Endothelial cell of umbilical vein (primary cell): ENCODE measurements around the gene ANXA9. TPM values are rescaled to one million over a fixed set of nuclear protein-coding genes. Genes with fewer than 3 reads are reported as not detected.

ENCODE experiments used
- BruUV-seq: library from RNA; stranded (reverse); fragments of 400-500 nt; replicated peaks from 2 replicates; lab custom pipeline; 2021; lab: Mats Ljungman, UMichigan
- CTCF ChIA-PET: fragments of 300-600, 350-600 bp; sonication (Branson Sonifier 250); formaldehyde crosslinking; loops from one replicate; lab custom pipeline; 2021; ENCODE audit warnings: antibody characterized with exemption, inconsistent platforms; lab: Charles Lee
- POLR2A ChIA-PET: fragments of 300-600, 350-600 bp; sonication (Branson Sonifier 250); formaldehyde crosslinking; loops from one replicate; lab custom pipeline; 2021; ENCODE audit warnings: antibody characterized with exemption, inconsistent platforms; lab: Charles Lee
- DNase-seq: peaks from one replicate; pipeline ENCODE4 v3.0.0-alpha.2; 2011; ENCODE audit warnings: low read depth, low spot score
- FAIRE-seq: peaks from 2 replicates; lab custom pipeline; 2011; peaks lifted over from hg19 to GRCh38; lab: Jason Lieb, UNC
- H2AFZ ChIP-seq: 2 replicates; pipeline ENCODE4 v1.6.0; 2012; ENCODE audit warnings: low read depth, low read length, control low read depth, inconsistent platforms
- H3K27ac ChIP-seq: 2 replicates; pipeline ENCODE4 v1.5.1; 2011; ENCODE audit warnings: low read depth, mild to moderate bottlenecking, control low read depth, low read length, moderate library complexity; ENCODE audit not compliant: insufficient read depth
- H3K27me3 ChIP-seq, 2 experiments: 2 replicates each; pipeline versions ENCODE4 v1.6.0 to v1.6.1; 2011; ENCODE audit warnings: low read length in 2 of 2, mixed read lengths in 1 of 2; ENCODE audit not compliant: control insufficient read depth in 2 of 2, insufficient read depth in 2 of 2
- H3K36me3 ChIP-seq, 2 experiments: 2 replicates in 1 of 2; 3 replicates in 1 of 2; pipeline ENCODE4 v1.5.1; 2011; ENCODE audit warnings: low read length in 2 of 2, mild to moderate bottlenecking in 1 of 2, moderate library complexity in 1 of 2; ENCODE audit not compliant: control insufficient read depth in 2 of 2, insufficient read depth in 2 of 2; ENCODE audit errors: extremely low read depth in 1 of 2
- H3K4me1 ChIP-seq: 3 replicates; pipeline ENCODE4 v1.5.1; 2011; ENCODE audit warnings: mild to moderate bottlenecking, low read length; ENCODE audit not compliant: control insufficient read depth, insufficient read depth; ENCODE audit errors: extremely low read depth
- H3K4me2 ChIP-seq: 2 replicates; pipeline ENCODE4 v1.6.1; 2011; ENCODE audit warnings: low read length, control low read depth, mixed read lengths; ENCODE audit not compliant: insufficient read depth
- H3K4me3 ChIP-seq, 3 experiments: fragments of 200-600 bp in 1 of 3; sonication (generic), shearing (Covaris generic) in 1 of 3; replicated peaks in 1 of 3; 2 replicates each; pipeline ENCODE4 v1.5.1; 2011 to 2016; ENCODE audit warnings: control low read depth in 3 of 3, low read length in 3 of 3, mild to moderate bottlenecking in 2 of 3, inconsistent platforms in 1 of 3, low read depth in 1 of 3, moderate library complexity in 1 of 3; ENCODE audit not compliant: insufficient read depth in 1 of 3
- H3K79me2 ChIP-seq: 2 replicates; pipeline ENCODE4 v1.6.0; 2012; ENCODE audit warnings: low read length, inconsistent platforms; ENCODE audit not compliant: control insufficient read depth, insufficient read depth
- H3K9ac ChIP-seq: replicated peaks from 2 replicates; pipeline ENCODE3; 2011; ENCODE audit warnings: low read length, control low read depth; ENCODE audit not compliant: insufficient read depth; ENCODE audit errors: extremely low read depth
- H3K9me1 ChIP-seq: replicated peaks from 3 replicates; pipeline ENCODE4 v1.6.0; 2011; ENCODE audit warnings: mild to moderate bottlenecking, low read length; ENCODE audit not compliant: control insufficient read depth, insufficient read depth; ENCODE audit errors: extremely low read depth
- H3K9me3 ChIP-seq: replicated peaks from 2 replicates; pipeline ENCODE4 v1.5.1; 2012; ENCODE audit warnings: low read length, inconsistent platforms; ENCODE audit not compliant: control insufficient read depth, insufficient read depth
- H4K20me1 ChIP-seq: replicated peaks from 2 replicates; pipeline ENCODE3; 2011; ENCODE audit warnings: mild to moderate bottlenecking, low read length; ENCODE audit not compliant: control insufficient read depth, insufficient read depth; ENCODE audit errors: extremely low read depth
- EZH2 ChIP-seq: IDR thresholded peaks from 2 replicates; pipeline ENCODE4 v1.6.1; 2012; ENCODE audit warnings: borderline replicate concordance, low read depth, mild to moderate bottlenecking, moderate library complexity, low read length, inconsistent platforms; ENCODE audit not compliant: severe bottlenecking
- FOS ChIP-seq: IDR thresholded peaks from 2 replicates; pipeline ENCODE4 v1.6.1; 2011; ENCODE audit warnings: mild to moderate bottlenecking, low read length, moderate library complexity, borderline replicate concordance; ENCODE audit not compliant: insufficient read depth
- GATA2 ChIP-seq: IDR thresholded peaks from 2 replicates; pipeline ENCODE4 v1.7.0; 2011; ENCODE audit warnings: low read depth, mild to moderate bottlenecking, moderate library complexity, mixed read lengths, low read length; ENCODE audit not compliant: insufficient read length, insufficient read depth
- JUN ChIP-seq: IDR thresholded peaks from 2 replicates; pipeline ENCODE4 v1.6.1; 2011; ENCODE audit warnings: borderline replicate concordance, low read depth; ENCODE audit not compliant: insufficient read length, insufficient read depth
- MYC ChIP-seq: IDR thresholded peaks from one replicate; pipeline ENCODE4 v1.6.1; 2011; ENCODE audit warnings: mild to moderate bottlenecking, low read depth, low read length
- POLR2A ChIP-seq: IDR thresholded peaks from 2 replicates; pipeline ENCODE4 v1.6.1; 2012; ENCODE audit warnings: low read depth, mild to moderate bottlenecking, control low read depth, low read length
- POLR2AphosphoS5 ChIP-seq: IDR thresholded peaks from 2 replicates; pipeline ENCODE4 v1.6.1; 2012; ENCODE audit warnings: low read depth, mild to moderate bottlenecking, control low read depth, low read length, moderate library complexity; ENCODE audit not compliant: insufficient read depth
- dilution Hi-C: fragments of 300-500 bp; cut with MboI; formaldehyde crosslinking; loops from one replicate; pipeline ENCODE4 v1.15.0; 2019; ENCODE audit warnings: low sequenced_read_pairs; ENCODE audit not compliant: extremely low pct_ligation_motif_present
- intact Hi-C: fragments of 100-400 bp; cut with micrococcal nuclease; formaldehyde crosslinking; loops from one replicate; pipeline ENCODE4 v1.10.0; 2022
- polyA plus RNA-seq, 4 experiments: library from polyadenylated mRNA; depleted of rRNA in 3 of 4; stranded (reverse) in 3 of 4; unstranded in 1 of 4; fragments of >200 nt; gene quantifications; 2 replicates each; pipeline versions ENCODE4 v1.2.1 to v1.2.3, GENCODE V29; 2011 to 2012; ENCODE audit warnings: missing spikeins in 1 of 4
- total RNA-seq: library from RNA; stranded (reverse); gene quantifications from 2 replicates; pipeline ENCODE4 v1.2.3, GENCODE V29; 2021
- TF ChIP-seq, protein P1 (sequence below), 2 donors: IDR thresholded peaks; 1 replicate in 1 of 2; 2 replicates in 1 of 2; pipeline ENCODE4 v1.5.1; 2011; ENCODE audit warnings: low read length in 2 of 2, mild to moderate bottlenecking in 2 of 2, moderate library complexity in 2 of 2, control low read depth in 1 of 2, inconsistent platforms in 1 of 2, low read depth in 1 of 2; ENCODE audit not compliant: insufficient read depth in 1 of 2; ENCODE audit errors: extremely low read depth in 1 of 2
- TF ChIP-seq, protein P2 (sequence below): IDR thresholded peaks from 2 replicates; pipeline ENCODE4 v1.6.1; 2011; ENCODE audit not compliant: insufficient read depth, insufficient read length

Gene ANXA9
- total and polyA plus RNA-seq, 2 donors (not counting 3 experiments of a cell fraction or from before 2014, with no cell fraction given), result not detected

DNA sequence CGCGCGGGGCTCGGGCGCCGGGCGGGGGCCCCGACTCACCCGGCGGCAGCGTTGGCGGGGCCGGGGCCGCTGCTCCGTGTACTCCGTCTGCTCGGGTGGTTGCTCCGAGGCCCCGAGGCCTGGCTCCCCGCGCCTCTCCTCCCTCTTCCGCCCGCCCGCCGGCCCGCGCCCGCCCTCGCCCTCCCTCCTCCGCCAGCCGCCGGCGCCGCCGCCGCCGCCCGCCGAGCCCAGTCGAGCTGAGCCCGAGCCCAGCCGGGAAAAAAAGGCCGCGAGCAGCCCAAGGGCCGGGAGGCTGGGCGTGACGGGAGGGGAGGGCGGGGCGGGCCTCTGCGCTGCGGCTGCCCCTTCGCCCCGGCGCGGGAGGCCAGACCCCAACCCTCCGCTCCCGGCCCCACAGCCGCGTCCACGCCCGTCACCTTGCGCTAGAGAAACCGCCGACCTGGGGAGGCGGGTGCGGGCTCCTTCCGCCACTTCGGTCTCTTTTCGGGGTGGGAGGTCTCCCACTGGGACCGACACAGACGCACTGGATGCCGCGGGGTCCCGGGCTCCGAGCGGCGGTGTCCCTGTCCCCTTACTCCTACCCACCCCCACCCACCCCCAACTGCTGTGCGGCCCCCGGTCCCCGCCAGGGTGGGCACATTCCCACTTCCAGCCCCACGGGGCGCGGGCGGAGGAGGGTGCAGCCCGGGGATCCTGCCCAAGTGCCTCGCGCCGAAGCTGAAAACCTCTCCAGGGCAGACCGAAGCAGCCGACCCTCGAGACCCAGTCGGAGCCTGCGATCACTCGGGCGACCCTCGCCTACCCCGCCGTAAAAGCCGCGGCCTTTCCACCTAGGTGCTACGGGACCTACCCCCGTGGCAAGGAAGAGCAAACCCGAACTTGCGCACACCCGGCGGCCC lies 7.3 kb upstream of the ANXA9 start, which contains the start of gene CERS2:
Gene CERS2 (minus strand): TSS at position 256 of the 899 bp plus-strand sequence. CDS start 5,745 bp downstream, outside the sequence.
- peak; percentile 38 for TF ChIP-seq POLR2AphosphoS5
- no peak for TF ChIP-seq POLR2A
- Histone ChIP-seq H2AFZ (peak within 1 kb of the TSS; percentile 58), H4K20me1 (no peaks in the 10 kb centered on the region), H3K36me3 (no peaks in the 10 kb centered on the region), H3K9ac (peak within 1 kb of the TSS; percentile 75), H3K4me2 (peak within 1 kb of the TSS; percentile 62), H3K27me3 (no peaks in the 10 kb centered on the region), H3K27ac (peak within 1 kb of the TSS; percentile 50), H3K79me2 (peaks cover 43% of the 10 kb centered on the region), H3K9me3 (no peaks in the 10 kb centered on the region), H3K4me3 (peak within 1 kb of the TSS; percentile 43 to 75 (median 65)), H3K9me1 (no peaks in the 10 kb centered on the region), H3K4me1 (peaks cover 36% of the 10 kb centered on the region)
- FAIRE-seq, result peak; percentile 54
- CTCF ChIA-PET, result interaction anchor here (0.6 to 17.1 kb wide), 9 partner anchors 10 to 687 kb away, joined by 3 to 278 read pairs (median 4); partner anchors contain the start of genes C1orf56 and MINDY1
- intact Hi-C loops, result loop anchor here (5.0 kb wide), 3 partner anchors 98 to 348 kb away; partner anchors contain the start of genes ARNT, ENSA and SEMA6C
- BruUV-seq, result TSS peak; percentile 16
- POLR2A ChIA-PET, result interaction anchor here (0.6 kb wide), 1 partner anchor 605 kb away, joined by 3 read pairs; no protein-coding TSS in a partner anchor
- peak; percentile 80 for DNase-seq
- dilution Hi-C loops, result no loop called here

- H3K9me1 ChIP-seq, result no peaks in the 10 kb centered on the region
- DNase-seq (no peak), FAIRE-seq (no peak)
- ChIA-PET POLR2A (interaction anchor here (0.6 kb wide), 1 partner anchor 47 kb away, joined by 4 read pairs; no protein-coding TSS in a partner anchor), CTCF (interaction anchor here (0.6 to 17.1 kb wide), 3 partner anchors 13 to 30 kb away, joined by 5 to 278 read pairs (median 101); partner anchors contain the start of gene MINDY1)
- H3K79me2 ChIP-seq, result peaks cover 28% of the 10 kb centered on the region
- H4K20me1 ChIP-seq, result no peaks in the 10 kb centered on the region
- H3K27ac ChIP-seq, result peak overlapping the region; percentile 67
- no TSS peak for BruUV-seq
- no peaks in the 10 kb centered on the region for H3K27me3 ChIP-seq
- H2AFZ ChIP-seq, result no peak overlapping the region
- H3K9me3 ChIP-seq, result no peaks in the 10 kb centered on the region
- no peaks in the 10 kb centered on the region for H3K36me3 ChIP-seq
- no peak for TF ChIP-seq POLR2AphosphoS5
- no peak for TF ChIP-seq EZH2
- no peak for TF ChIP-seq POLR2A
- TF ChIP-seq, protein P1, sequence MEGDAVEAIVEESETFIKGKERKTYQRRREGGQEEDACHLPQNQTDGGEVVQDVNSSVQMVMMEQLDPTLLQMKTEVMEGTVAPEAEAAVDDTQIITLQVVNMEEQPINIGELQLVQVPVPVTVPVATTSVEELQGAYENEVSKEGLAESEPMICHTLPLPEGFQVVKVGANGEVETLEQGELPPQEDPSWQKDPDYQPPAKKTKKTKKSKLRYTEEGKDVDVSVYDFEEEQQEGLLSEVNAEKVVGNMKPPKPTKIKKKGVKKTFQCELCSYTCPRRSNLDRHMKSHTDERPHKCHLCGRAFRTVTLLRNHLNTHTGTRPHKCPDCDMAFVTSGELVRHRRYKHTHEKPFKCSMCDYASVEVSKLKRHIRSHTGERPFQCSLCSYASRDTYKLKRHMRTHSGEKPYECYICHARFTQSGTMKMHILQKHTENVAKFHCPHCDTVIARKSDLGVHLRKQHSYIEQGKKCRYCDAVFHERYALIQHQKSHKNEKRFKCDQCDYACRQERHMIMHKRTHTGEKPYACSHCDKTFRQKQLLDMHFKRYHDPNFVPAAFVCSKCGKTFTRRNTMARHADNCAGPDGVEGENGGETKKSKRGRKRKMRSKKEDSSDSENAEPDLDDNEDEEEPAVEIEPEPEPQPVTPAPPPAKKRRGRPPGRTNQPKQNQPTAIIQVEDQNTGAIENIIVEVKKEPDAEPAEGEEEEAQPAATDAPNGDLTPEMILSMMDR (IDR thresholded peaks at IDR 0.05; ENCODE audit: extremely low read depth in 1 of 2, insufficient read depth in 1 of 2, low read depth in 1 of 2, low read length in 2 of 2), result no peak
- TF ChIP-seq, protein P2, sequence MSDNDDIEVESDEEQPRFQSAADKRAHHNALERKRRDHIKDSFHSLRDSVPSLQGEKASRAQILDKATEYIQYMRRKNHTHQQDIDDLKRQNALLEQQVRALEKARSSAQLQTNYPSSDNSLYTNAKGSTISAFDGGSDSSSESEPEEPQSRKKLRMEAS, result no peak
- no peak for TF ChIP-seq FOS
- TF ChIP-seq MYC, result no peak
- no peak for TF ChIP-seq JUN
- no peak for TF ChIP-seq GATA2
- no peak overlapping the region for H3K4me2 ChIP-seq
- H3K4me1 ChIP-seq, result peaks cover 36% of the 10 kb centered on the region
- dilution Hi-C loops, result no loop called here
- no peak overlapping the region for H3K9ac ChIP-seq
- H3K4me3 ChIP-seq, result no peak overlapping the region
- intact Hi-C loops, result loop anchor here (5.0 kb wide), 3 partner anchors 99 to 349 kb away; partner anchors contain the start of genes ARNT, ENSA and SEMA6C
These were observed 5.7 kb upstream of the ANXA9 start for GRCh38 chr1:150976401-150976821.
